Stimulated activated CD4-positive, alpha-beta T cell treated with anti-CD3 and anti-CD28 coated beads, TNF-alpha, amount 100 ng/mL, for 48 hours (primary cell): ENCODE data around the gene C1GALT1C1.
"Not testable (repeated sequence)": the region's sequence is repeated elsewhere in the genome, so short reads cannot be mapped to it uniquely, and the experiment has no call there.

Experiments
- DNase-seq, 3 donors: peaks; one replicate each; pipeline ENCODE4 v3.0.0-alpha.2; 2020; ENCODE audit warnings: low read depth in 3 of 3

C1GALT1C1 gene

GRCh38 chrX:120629667-120630537, at the start of gene C1GALT1C1:
Gene C1GALT1C1 (minus strand): TSS chrX:120630054. CDS start chrX:120627166, 2,888 bp downstream.
- DNase-seq, result peak; percentile 69 to 85 (median 82)

- no peak for DNase-seq
Observed at GRCh38 chrX:120677004-120677652, 47.3 kb upstream of the C1GALT1C1 start.

DNA sequence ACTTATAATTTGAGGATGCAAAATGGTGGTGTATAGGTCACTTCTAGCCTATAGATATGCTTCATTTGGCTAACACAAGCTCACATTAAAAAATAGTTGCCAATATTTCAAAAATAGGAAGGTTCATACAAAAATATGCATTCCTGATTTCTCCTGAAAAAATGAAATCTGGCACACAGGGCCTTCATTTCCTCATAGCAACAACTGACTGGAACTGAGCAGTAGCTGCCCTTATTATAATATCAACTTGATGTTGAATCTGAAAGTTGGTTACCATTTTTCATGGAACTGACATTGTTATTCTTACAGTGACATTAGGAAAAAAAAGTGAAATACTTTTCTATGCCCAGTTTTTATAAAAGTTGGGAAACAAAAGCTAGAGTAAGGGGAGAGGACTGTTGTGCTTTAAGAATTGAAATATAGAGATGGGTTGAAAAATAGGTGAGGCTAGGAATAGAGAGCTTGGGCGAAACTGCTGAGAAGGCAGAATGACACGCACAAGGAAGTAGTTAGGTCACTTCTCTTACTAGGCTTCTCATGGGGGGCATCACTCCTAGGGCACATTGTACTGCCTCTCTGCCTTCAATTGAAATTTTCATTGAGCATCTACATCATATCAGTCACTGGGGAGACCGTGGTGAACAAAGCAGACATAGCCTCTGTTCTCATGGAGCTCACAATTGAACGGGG, 43.1 kb upstream of the C1GALT1C1 start:
- no peak for DNase-seq

DNA sequence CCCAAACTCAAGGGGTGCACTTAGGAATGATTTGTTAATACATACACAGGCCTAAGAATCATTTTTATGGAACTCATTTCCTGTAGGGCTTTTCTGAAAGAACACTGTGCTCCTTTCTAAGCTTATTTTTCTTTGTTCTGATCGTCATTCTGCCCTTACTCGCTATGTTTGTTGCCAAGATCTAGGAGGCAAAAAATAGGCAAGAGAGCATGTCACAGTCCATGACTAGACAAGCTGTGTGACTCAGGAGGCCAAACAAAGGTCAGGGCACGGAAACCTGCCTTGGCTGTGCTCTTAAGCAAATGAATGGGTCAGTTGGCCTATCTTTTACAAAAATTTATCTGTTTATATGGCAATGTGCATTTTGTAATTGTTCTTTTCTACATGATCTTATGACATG, 42.5 kb upstream of the C1GALT1C1 start:
- no peak for DNase-seq

- no peak for DNase-seq
Observed at GRCh38 chrX:120671963-120672362, 42.1 kb upstream of the C1GALT1C1 start.

DNA sequence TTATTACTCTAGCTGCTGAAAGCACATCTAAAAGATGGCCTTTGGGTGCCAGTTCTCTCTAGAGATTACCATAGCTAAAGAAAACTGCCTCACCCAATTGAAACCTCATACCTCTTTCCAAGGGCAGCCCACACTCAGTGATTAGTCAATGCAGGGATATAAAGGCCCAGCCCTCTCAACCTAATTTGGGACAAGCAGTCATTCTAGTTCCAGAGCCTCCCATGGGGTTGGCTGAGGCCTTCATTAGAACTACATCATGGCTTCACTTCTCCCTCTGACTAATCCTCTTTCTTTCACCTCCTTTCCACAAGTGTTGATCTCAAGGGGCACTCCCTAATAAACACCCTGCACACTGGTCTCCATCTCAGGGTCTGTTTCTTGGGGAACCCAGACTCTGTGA, 38.5 kb upstream of the C1GALT1C1 start:
- DNase-seq, result no peak

DNA sequence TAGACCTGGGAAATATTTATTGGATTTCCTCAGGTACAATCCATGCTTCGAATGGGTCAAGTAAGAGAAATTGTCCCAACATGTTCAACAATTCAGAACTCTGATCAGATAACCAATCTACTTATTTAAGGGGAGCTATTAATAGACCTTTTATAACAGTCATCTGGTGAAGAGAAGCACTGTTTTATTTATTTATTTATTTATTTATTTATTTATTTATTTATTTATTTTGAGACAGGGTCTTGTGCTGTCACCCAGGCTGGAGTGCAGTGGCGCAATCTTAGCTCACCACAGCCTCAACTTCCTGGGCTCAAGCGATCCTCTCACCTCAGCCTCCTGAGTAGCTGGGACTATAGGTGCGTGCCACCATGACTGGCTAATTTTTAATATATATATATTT, 34.7 kb upstream of the C1GALT1C1 start:
- not testable (repeated sequence) for DNase-seq

GRCh38 chrX:120664081-120664480, 34.2 kb upstream of the C1GALT1C1 start:
- no peak for DNase-seq

- no peak for DNase-seq
Observed at GRCh38 chrX:120662662-120663061, 32.8 kb upstream of the C1GALT1C1 start.

DNA sequence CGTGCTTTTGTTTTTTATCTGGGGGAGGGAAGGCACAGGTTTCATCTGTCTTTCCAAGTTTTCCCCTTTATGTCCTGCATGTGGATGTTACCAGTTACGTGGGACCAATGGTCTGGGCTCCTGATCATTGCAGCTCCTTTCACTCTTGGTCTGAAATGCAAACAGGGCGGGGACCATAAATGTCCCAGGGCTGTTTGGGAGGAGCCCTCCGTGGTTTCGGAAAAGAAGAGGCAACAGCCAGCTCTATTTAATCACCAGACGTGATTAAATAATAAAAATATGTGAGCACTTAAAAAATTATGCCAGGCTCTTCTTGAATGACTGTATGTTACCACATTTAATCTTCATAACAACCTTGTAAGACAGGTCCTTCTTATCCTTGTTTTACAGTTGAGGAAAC, 30.8 kb upstream of the C1GALT1C1 start:
- DNase-seq, result no peak

GRCh38 chrX:120653000-120653399, 23.1 kb upstream of the C1GALT1C1 start:
- DNase-seq, result no peak

DNA sequence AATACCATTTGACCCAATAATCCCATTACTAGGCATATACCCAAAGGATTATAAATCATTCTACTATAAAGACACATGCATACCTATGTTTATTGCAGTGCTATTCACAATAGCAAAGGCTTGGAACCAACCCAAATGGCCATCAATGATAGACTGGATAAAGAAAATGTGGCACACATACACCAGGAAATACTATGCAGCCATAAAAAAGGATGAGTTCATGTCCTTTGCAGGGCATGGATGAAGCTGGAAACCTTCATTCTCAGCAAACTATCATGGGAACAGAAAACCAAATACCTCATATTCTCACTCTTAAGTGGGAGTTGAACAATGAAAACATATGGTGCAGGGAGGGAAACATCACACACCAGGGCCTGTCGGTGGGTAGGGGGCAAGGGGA, 22.4 kb upstream of the C1GALT1C1 start:
- not testable (repeated sequence) for DNase-seq

DNA sequence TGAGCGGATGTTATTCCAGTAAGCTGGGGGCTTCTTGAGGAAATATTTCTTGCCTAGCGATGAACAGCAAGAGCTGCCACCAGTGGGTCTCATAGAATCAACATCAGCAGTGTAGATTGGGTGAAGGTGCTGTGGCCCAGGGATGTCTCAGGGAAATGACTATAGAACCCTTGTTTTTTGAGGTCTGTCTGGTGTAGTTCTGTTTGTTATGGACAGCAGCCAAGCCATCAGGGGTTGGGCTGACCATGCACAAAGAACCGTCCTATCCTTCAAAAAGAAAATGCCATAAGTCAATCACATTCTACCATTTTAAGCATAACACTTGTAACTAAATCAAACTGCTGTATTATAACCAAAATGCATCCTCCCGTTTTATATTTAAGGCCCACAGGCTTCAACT, 17.3 kb upstream of the C1GALT1C1 start:
- no peak for DNase-seq

DNA sequence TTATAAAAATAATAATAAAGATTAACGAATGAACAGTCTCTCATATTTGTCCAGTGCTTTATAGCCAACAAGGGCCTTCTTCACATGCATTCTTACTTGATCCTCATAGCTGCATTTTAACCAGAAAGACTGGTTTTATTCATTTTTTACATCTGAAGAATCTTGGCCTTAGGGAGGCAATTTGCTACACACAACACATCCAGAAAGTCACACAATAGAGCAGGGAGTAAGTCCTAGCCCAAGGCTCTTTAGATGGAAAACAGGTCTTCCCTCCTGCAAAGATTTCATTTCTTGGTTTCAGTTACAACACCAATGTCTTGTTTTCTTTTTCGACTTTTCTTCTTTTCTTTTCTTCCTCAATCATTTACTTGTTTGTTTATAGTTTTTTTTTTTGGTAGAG, 13.0 kb upstream of the C1GALT1C1 start:
- no peak for DNase-seq

GRCh38 chrX:120638619-120639018, 8.8 kb upstream of the C1GALT1C1 start:
- DNase-seq, result no peak

DNA sequence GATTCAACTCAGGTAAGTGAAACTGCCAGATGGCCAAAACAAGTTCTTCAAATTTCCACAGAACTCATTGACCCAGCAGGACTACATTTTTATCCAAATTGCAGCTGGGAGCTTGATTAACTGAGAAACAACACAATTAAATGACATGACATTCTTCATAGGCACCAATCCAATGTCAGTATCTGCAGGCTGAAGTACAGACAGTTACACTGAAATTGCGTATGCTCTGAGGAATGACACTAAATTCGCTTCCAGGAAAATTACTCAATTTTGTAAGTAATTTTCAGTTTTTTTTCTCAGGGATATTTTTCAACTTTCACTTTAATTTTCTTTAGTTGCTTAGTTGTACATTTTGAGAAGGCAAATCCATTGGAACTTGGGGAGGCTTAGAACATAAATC, 4.5 kb downstream of the C1GALT1C1 start:
- DNase-seq, result no peak

- no peak for DNase-seq
Observed at GRCh38 chrX:120617996-120618630, 11.7 kb downstream of the C1GALT1C1 start.

GRCh38 chrX:120614816-120615215, 15.0 kb downstream of the C1GALT1C1 start:
- no peak for DNase-seq

DNA sequence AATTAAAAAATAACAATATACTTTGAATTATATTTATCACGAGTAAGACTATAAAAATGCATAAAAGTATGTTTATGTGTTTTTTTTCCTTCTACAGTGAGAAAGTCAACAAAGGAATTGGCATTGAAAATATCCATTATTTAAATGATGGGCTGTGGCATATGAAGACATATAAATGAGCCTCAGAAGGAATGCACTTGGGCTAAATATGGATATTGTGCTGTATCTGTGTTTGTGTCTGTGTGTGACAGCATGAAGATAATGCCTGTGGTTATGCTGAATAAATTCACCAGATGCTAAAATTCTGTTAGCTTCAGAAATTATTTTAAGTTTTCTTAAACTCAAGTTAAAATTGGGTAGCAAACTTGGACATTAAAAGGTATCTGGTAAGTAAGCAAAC, 17.8 kb downstream of the C1GALT1C1 start:
- no peak for DNase-seq

GRCh38 chrX:120604361-120604782, 25.5 kb downstream of the C1GALT1C1 start:
- no peak for DNase-seq

DNA sequence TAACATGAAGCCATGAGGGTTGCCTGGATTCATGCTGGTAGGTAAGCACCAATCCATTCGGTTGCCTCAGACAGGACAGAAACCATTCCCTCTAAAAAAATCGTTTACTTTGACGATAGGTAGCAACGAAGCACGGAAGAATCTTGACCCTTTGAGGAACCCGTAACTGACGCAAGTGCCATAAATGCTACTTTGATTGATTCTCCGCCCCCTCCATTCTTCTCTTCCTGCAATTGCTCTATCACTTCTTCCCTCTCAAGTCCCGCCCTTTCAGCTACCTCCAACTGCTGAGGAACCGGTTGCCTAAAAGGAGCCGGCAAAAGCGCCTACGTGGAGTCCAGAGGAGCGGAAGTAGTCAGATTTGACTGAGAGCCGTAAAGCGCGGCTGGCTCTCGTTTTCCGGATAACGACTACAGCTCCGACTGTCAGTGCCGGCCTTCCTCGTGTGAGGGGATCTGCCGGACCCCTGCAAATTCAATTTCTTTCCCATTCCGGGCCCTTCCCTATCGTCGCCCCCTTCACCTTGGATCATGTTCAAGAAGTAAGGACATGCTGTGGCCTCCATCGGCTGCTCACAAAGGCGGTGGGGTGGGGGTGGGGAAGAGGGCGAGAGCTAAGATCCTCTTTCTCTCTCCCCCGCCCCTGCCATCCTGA, 26.0 kb downstream of the C1GALT1C1 start, which contains the start of gene MCTS1:
Gene MCTS1 (plus strand): TSS at position 395 of the 654 bp plus-strand sequence. CDS start 136 bp downstream, at position 531.
- DNase-seq, result peak; percentile 35 to 73 (median 49)
